Stimulated activated naive CD8-positive, alpha-beta T cell treated with anti-CD3 and anti-CD28 coated beads, Interleukin-15, Interleukin-2, amounts not matched to agents 100 ng/mL and 50 ng/mL, for 24 hours (primary cell): ENCODE results near the gene SSC5D.
"Not testable (repeated sequence)": the region's sequence is repeated elsewhere in the genome, so short reads cannot be mapped to it uniquely, and the experiment has no call there.

Source experiments
- H3K27ac Mint-ChIP-seq: one replicate; pipeline ENCODE4 v1.8.0; 2021; ENCODE audit warnings: mild to moderate bottlenecking, mixed read lengths
- H3K27me3 Mint-ChIP-seq: one replicate; pipeline ENCODE4 v1.8.0; 2021; ENCODE audit warnings: mixed read lengths
- H3K36me3 Mint-ChIP-seq: one replicate; pipeline ENCODE4 v1.8.0; 2021; ENCODE audit warnings: low read depth, mixed read lengths
- H3K4me1 Mint-ChIP-seq: one replicate; pipeline ENCODE4 v1.8.0; 2021; ENCODE audit warnings: low read depth, mixed read lengths
- H3K4me3 Mint-ChIP-seq: one replicate; pipeline ENCODE4 v1.8.0; 2021; ENCODE audit warnings: mild to moderate bottlenecking, mixed read lengths
- H3K9me3 Mint-ChIP-seq: one replicate; pipeline ENCODE4 v1.8.0; 2021; ENCODE audit warnings: mixed read lengths

SSC5D gene

DNA sequence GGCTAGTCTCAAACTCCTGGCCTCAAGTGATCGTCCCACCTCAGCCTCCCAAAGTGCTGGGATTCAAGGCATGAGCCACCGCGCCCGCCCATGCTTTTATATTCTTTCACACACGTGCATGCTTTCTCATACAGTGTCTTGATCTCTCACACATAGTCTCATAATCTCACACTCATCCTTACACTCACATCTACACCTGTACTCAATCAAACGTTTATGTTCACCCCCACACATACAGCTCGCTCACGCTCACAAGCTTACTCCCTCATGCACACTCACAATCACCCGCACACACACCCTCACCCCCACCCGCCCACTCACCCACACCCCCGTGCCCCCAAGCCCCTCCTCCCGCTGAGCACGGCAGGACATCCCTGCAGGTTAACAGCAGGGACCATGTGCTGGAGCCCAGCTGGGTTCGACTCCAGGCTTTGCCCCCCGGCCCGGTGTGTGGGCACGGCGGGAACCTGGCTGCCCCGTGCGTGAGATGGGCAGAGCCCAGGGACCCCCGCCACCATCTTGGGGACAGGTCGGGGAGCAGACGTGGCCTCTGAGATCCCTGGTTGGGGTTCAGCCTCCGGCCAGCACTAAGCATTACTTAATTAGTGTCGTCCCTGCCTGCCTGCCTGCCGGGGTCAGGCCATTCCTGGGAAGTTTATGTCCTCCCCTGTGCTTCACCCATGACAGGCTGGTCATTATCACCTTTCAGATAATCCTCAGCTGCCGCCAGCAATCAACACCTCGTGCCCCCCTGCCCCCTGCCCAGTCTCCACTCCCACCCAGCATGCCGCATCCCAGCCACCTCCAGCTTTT is 37.3 kb downstream of the SSC5D start:
- no peak overlapping the region for H3K4me3 Mint-ChIP-seq
- H3K27ac Mint-ChIP-seq = no peak overlapping the region
- H3K36me3 Mint-ChIP-seq = no peaks in the 10 kb centered on the region
- H3K4me1 Mint-ChIP-seq = no peaks in the 10 kb centered on the region
- peaks cover 5% of the 10 kb centered on the region for H3K27me3 Mint-ChIP-seq
- no peaks in the 10 kb centered on the region for H3K9me3 Mint-ChIP-seq

GRCh38 chr19:55526216-55527196 is 38.3 kb downstream of the SSC5D start:
- Mint-ChIP-seq H3K9me3 (no peaks in the 10 kb centered on the region), H3K27me3 (peaks cover 5% of the 10 kb centered on the region), H3K4me1 (no peaks in the 10 kb centered on the region), H3K27ac (no peak overlapping the region), H3K4me3 (no peak overlapping the region), H3K36me3 (no peaks in the 10 kb centered on the region)

GRCh38 chr19:55527197-55528029 is 39.2 kb downstream of the SSC5D start:
- no peaks in the 10 kb centered on the region for H3K36me3 Mint-ChIP-seq
- peaks cover 5% of the 10 kb centered on the region for H3K27me3 Mint-ChIP-seq
- no peaks in the 10 kb centered on the region for H3K9me3 Mint-ChIP-seq
- H3K27ac Mint-ChIP-seq = no peak overlapping the region
- no peak overlapping the region for H3K4me3 Mint-ChIP-seq
- no peaks in the 10 kb centered on the region for H3K4me1 Mint-ChIP-seq

- Mint-ChIP-seq H3K27me3 (peaks cover 5% of the 10 kb centered on the region), H3K9me3 (no peaks in the 10 kb centered on the region), H3K4me1 (no peaks in the 10 kb centered on the region), H3K4me3 (no peak overlapping the region), H3K27ac (no peak overlapping the region), H3K36me3 (no peaks in the 10 kb centered on the region)
These were observed 40.0 kb downstream of the SSC5D start for GRCh38 chr19:55528030-55528803.

DNA sequence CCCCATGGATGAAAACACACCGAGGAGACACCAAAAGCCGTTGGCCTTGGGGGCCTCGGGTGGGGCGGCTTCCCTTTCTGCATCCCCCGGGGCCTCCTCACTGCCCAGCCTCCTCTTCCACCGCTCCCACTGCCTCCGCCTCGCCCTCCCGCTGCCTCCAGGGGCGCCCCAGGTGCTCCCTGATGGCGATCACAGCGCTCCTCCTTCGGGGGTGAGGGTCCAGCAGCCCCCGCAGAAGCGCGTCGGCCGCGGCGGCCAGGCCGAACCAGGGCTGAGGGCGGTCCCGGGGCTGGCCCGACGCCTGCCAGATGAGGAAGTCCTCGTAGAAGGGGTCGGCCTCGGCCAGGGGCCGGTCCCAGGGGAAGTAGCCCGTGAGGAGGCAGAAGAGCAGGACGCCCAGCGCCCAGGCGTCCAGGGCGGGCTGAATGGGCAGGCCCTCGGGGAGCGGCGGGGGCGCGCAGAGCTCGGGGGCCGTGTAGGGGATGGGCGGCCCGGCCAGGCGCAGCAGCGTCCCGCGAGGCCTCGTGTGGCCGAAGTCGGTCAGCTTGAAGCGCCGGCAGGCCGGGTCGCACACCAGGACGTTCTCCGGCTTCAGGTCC is 41.5 kb downstream of the SSC5D start:
- Mint-ChIP-seq H3K4me1 (no peaks in the 10 kb centered on the region), H3K36me3 (no peaks in the 10 kb centered on the region), H3K27ac (no peak overlapping the region), H3K4me3 (no peak overlapping the region), H3K27me3 (no peaks in the 10 kb centered on the region), H3K9me3 (no peaks in the 10 kb centered on the region)

GRCh38 chr19:55530996-55531395 is 42.8 kb downstream of the SSC5D start:
- no peak overlapping the region for H3K4me3 Mint-ChIP-seq
- H3K27me3 Mint-ChIP-seq = no peaks in the 10 kb centered on the region
- no peaks in the 10 kb centered on the region for H3K36me3 Mint-ChIP-seq
- no peaks in the 10 kb centered on the region for H3K4me1 Mint-ChIP-seq
- H3K27ac Mint-ChIP-seq = no peak overlapping the region
- H3K9me3 Mint-ChIP-seq = no peaks in the 10 kb centered on the region

GRCh38 chr19:55534280-55534679 is 46.0 kb downstream of the SSC5D start:
- H3K27me3 Mint-ChIP-seq, H3K9me3 Mint-ChIP-seq, H3K4me1 Mint-ChIP-seq, H3K36me3 Mint-ChIP-seq, H3K27ac Mint-ChIP-seq, H3K4me3 Mint-ChIP-seq: not testable (repeated sequence)

- H3K4me3 Mint-ChIP-seq = no peak overlapping the region
- no peaks in the 10 kb centered on the region for H3K36me3 Mint-ChIP-seq
- H3K4me1 Mint-ChIP-seq = no peaks in the 10 kb centered on the region
- no peaks in the 10 kb centered on the region for H3K27me3 Mint-ChIP-seq
- H3K27ac Mint-ChIP-seq = no peak overlapping the region
- H3K9me3 Mint-ChIP-seq = no peaks in the 10 kb centered on the region
These were observed 47.1 kb downstream of the SSC5D start for GRCh38 chr19:55535173-55535964.

GRCh38 chr19:55535965-55536350 is 47.7 kb downstream of the SSC5D start:
- H3K4me3 Mint-ChIP-seq = no peak overlapping the region
- no peaks in the 10 kb centered on the region for H3K4me1 Mint-ChIP-seq
- H3K36me3 Mint-ChIP-seq = no peaks in the 10 kb centered on the region
- H3K9me3 Mint-ChIP-seq = no peaks in the 10 kb centered on the region
- H3K27me3 Mint-ChIP-seq = no peaks in the 10 kb centered on the region
- no peak overlapping the region for H3K27ac Mint-ChIP-seq

GRCh38 chr19:55536366-55536765 is 48.1 kb downstream of the SSC5D start:
- H3K4me3 Mint-ChIP-seq = no peak overlapping the region
- no peaks in the 10 kb centered on the region for H3K27me3 Mint-ChIP-seq
- no peaks in the 10 kb centered on the region for H3K36me3 Mint-ChIP-seq
- no peaks in the 10 kb centered on the region for H3K4me1 Mint-ChIP-seq
- no peaks in the 10 kb centered on the region for H3K9me3 Mint-ChIP-seq
- H3K27ac Mint-ChIP-seq = no peak overlapping the region

GRCh38 chr19:55536951-55537740 is 48.9 kb downstream of the SSC5D start, which contains the start of gene SBK2:
SBK2 (minus strand) TSS chr19:55537133; CDS start chr19:55536294, 839 bp downstream.
- no peak within 1 kb of the TSS for H3K4me3 Mint-ChIP-seq
- H3K9me3 Mint-ChIP-seq = no peaks in the 10 kb centered on the region
- H3K36me3 Mint-ChIP-seq = no peaks in the 10 kb centered on the region
- H3K27me3 Mint-ChIP-seq = no peaks in the 10 kb centered on the region
- H3K27ac Mint-ChIP-seq = no peak within 1 kb of the TSS
- no peaks in the 10 kb centered on the region for H3K4me1 Mint-ChIP-seq

GRCh38 chr19:55537741-55538111 is 49.5 kb downstream of the SSC5D start:
- Mint-ChIP-seq H3K36me3 (no peaks in the 10 kb centered on the region), H3K9me3 (no peaks in the 10 kb centered on the region), H3K4me1 (no peaks in the 10 kb centered on the region), H3K27ac (no peak overlapping the region), H3K27me3 (no peaks in the 10 kb centered on the region), H3K4me3 (no peak overlapping the region)

- Mint-ChIP-seq H3K9me3 (no peaks in the 10 kb centered on the region), H3K27ac (no peak overlapping the region), H3K4me1 (no peaks in the 10 kb centered on the region), H3K27me3 (no peaks in the 10 kb centered on the region), H3K4me3 (no peak overlapping the region), H3K36me3 (no peaks in the 10 kb centered on the region)
These were observed 49.9 kb downstream of the SSC5D start for GRCh38 chr19:55538132-55538531.
